Fibroblast of lung (primary cell): ENCODE measurements around the gene ORM2. TPM values are rescaled to one million over a fixed set of nuclear protein-coding genes. Genes with fewer than 3 reads are reported as not detected.

Experiments used
- DNase-seq, 2 donors: peaks; one replicate each; pipeline versions ENCODE4 v3.0.0 to v3.0.0-alpha.2; 2010; ENCODE audit warnings: low read depth in 2 of 2
- H2AFZ ChIP-seq: 2 replicates; pipeline ENCODE4 v1.5.1; 2012; ENCODE audit warnings: low read length, control low read depth, inconsistent platforms
- H3K27ac ChIP-seq: 2 replicates; pipeline ENCODE4 v1.5.1; 2011; ENCODE audit warnings: low read length, control low read depth; ENCODE audit not compliant: insufficient read depth
- H3K27me3 ChIP-seq: 2 replicates; pipeline ENCODE4 v1.5.1; 2011; ENCODE audit warnings: mild to moderate bottlenecking, low read length; ENCODE audit not compliant: control insufficient read depth, insufficient read depth
- H3K36me3 ChIP-seq: 2 replicates; pipeline ENCODE4 v1.5.1; 2011; ENCODE audit warnings: low read length; ENCODE audit not compliant: control insufficient read depth, insufficient read depth
- H3K4me1 ChIP-seq: 2 replicates; pipeline ENCODE4 v1.5.1; 2011; ENCODE audit warnings: low read length; ENCODE audit not compliant: control insufficient read depth, insufficient read depth; ENCODE audit errors: extremely low read depth
- H3K4me2 ChIP-seq: 2 replicates; pipeline ENCODE4 v1.5.1; 2011; ENCODE audit warnings: low read length, control low read depth; ENCODE audit not compliant: insufficient read depth; ENCODE audit errors: extremely low read depth
- H3K4me3 ChIP-seq, 4 experiments: fragments of 200-600 bp in 1 of 4; sonication (generic) in 1 of 4; replicated peaks in 1 of 4; 2 replicates each; pipeline ENCODE4 v1.5.1; 2011 to 2016; ENCODE audit warnings: low read length in 4 of 4, low read depth in 3 of 4, mild to moderate bottlenecking in 3 of 4, control low read depth in 2 of 4, inconsistent platforms in 1 of 4, mixed read lengths in 1 of 4; ENCODE audit not compliant: insufficient read depth in 1 of 4; ENCODE audit errors: control extremely low read depth in 1 of 4
- H3K79me2 ChIP-seq: 2 replicates; pipeline ENCODE4 v1.5.1; 2012; ENCODE audit warnings: mild to moderate bottlenecking, low read length, inconsistent platforms; ENCODE audit not compliant: control insufficient read depth, insufficient read depth
- H3K9ac ChIP-seq: 2 replicates; pipeline ENCODE4 v1.5.1; 2011; ENCODE audit warnings: mild to moderate bottlenecking, low read length, control low read depth; ENCODE audit not compliant: insufficient read depth
- H3K9me3 ChIP-seq: 2 replicates; pipeline ENCODE4 v1.5.1; 2012; ENCODE audit warnings: low read depth, low read length; ENCODE audit not compliant: control insufficient read depth, insufficient read depth
- H4K20me1 ChIP-seq: 2 replicates; pipeline ENCODE4 v1.5.1; 2011; ENCODE audit warnings: low read length; ENCODE audit not compliant: control insufficient read depth, insufficient read depth; ENCODE audit errors: extremely low read depth
- EZH2 ChIP-seq: IDR thresholded peaks from 2 replicates; pipeline ENCODE4 v1.5.1; 2012; ENCODE audit warnings: low read length, control low read depth, mild to moderate bottlenecking; ENCODE audit errors: missing control alignments
- polyA plus RNA-seq, 2 donors: library from polyadenylated mRNA; depleted of rRNA in 1 of 2; stranded (reverse) in 1 of 2; unstranded in 1 of 2; fragments of >200 nt; gene quantifications; 2 replicates each; pipeline ENCODE4 v1.2.1, GENCODE V29; 2011 to 2012; ENCODE audit warnings: missing spikeins in 1 of 2
- total RNA-seq: library from RNA; depleted of rRNA; stranded (reverse); fragments of >200 nt; gene quantifications from 2 replicates; pipeline ENCODE4 v1.2.1, GENCODE V29; 2014
- TF ChIP-seq, protein P1 (sequence below), 2 donors: IDR thresholded peaks in 1 of 2; conservative IDR thresholded peaks in 1 of 2; 1 replicate in 1 of 2; 2 replicates in 1 of 2; pipeline ENCODE4 v1.5.1; 2011 to 2012; ENCODE audit warnings: low read length in 2 of 2, control low read depth in 1 of 2, inconsistent platforms in 1 of 2, low read depth in 1 of 2, mild to moderate bottlenecking in 1 of 2

The ORM2 gene
- total and polyA plus RNA-seq, 2 donors (not counting 1 experiment from before 2014, with no cell fraction given), result not detected

DNA sequence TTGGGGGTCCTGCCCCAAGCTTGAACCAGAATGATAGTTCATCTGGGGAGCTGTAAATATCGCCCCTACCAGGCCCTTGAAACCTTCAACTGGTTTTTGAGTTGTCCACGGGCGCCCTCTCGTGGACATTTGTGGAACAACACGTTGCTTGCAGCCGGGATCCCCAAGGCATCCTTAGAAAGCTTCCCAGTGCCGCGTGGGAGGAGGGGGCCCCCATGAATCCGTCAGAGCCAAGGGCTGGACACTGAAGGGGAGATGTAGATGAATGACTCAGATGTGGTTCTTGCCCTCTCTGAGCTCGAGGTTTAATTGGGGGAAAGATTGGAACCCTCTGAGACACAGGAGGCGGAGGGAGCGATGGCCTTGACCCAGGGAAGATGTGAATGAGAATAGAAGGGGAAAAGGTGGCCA, 38.6 kb upstream of the ORM2 start:
- no peak overlapping the region for H3K27ac ChIP-seq
- peak; percentile 48 to 67 for DNase-seq
- H3K4me2 ChIP-seq, result no peak overlapping the region
- no peak overlapping the region for H3K9ac ChIP-seq
- H3K79me2 ChIP-seq, result no peaks in the 10 kb centered on the region
- no peak overlapping the region for H3K4me3 ChIP-seq
- peaks cover 5% of the 10 kb centered on the region for H3K4me1 ChIP-seq
- no peaks in the 10 kb centered on the region for H3K9me3 ChIP-seq
- H2AFZ ChIP-seq, result no peak overlapping the region
- no peaks in the 10 kb centered on the region for H3K27me3 ChIP-seq
- peaks cover 3% of the 10 kb centered on the region for H3K36me3 ChIP-seq
- TF ChIP-seq EZH2, result no peak
- TF ChIP-seq, protein P1, sequence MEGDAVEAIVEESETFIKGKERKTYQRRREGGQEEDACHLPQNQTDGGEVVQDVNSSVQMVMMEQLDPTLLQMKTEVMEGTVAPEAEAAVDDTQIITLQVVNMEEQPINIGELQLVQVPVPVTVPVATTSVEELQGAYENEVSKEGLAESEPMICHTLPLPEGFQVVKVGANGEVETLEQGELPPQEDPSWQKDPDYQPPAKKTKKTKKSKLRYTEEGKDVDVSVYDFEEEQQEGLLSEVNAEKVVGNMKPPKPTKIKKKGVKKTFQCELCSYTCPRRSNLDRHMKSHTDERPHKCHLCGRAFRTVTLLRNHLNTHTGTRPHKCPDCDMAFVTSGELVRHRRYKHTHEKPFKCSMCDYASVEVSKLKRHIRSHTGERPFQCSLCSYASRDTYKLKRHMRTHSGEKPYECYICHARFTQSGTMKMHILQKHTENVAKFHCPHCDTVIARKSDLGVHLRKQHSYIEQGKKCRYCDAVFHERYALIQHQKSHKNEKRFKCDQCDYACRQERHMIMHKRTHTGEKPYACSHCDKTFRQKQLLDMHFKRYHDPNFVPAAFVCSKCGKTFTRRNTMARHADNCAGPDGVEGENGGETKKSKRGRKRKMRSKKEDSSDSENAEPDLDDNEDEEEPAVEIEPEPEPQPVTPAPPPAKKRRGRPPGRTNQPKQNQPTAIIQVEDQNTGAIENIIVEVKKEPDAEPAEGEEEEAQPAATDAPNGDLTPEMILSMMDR (conservative IDR thresholded peaks at IDR 0.05 in 1 of 2, IDR thresholded peaks at IDR 0.05 in 1 of 2; ENCODE audit: low read depth in 1 of 2, low read length in 2 of 2), result peak; percentile 73 to 77
- no peaks in the 10 kb centered on the region for H4K20me1 ChIP-seq

DNA sequence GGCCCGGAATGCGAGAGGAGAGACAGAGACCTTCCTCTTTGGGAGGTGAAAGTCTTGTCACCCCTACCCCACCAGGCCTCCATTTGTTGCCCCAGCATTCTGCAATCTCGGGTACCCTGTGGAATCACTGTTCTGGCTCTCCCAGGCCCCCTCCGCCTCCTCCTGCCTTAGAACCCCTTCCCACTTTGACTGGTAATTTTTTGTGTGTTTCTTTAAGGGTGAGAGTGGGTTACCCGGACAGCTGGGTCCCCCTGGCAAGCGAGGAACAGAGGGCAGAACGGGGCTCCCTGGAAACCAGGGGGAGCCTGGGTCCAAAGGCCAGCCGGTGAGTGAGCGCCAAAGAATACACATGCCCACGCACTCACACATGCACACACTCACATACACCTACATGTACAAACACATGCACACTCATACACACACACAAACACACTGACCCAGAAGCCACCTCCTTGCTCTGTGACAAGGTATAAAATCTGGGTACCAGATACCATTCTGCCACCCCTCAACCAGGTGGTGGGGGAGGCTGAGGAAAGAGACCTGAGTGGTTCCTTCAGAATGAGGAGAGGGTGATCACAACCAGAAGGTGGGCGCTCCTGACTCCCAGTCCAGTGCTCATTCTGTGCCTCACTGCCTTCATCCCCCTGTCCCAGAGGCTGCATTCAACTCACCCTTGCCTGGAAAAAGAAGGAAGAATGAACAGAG, 37.6 kb upstream of the ORM2 start:
- H4K20me1 ChIP-seq, result no peaks in the 10 kb centered on the region
- no peak for DNase-seq
- no peak overlapping the region for H3K27ac ChIP-seq
- TF ChIP-seq EZH2, result no peak
- no peak overlapping the region for H2AFZ ChIP-seq
- no peaks in the 10 kb centered on the region for H3K27me3 ChIP-seq
- no peak overlapping the region for H3K4me2 ChIP-seq
- H3K4me1 ChIP-seq, result peaks cover 5% of the 10 kb centered on the region
- no peaks in the 10 kb centered on the region for H3K79me2 ChIP-seq
- no peak overlapping the region for H3K4me3 ChIP-seq
- H3K36me3 ChIP-seq, result peaks cover 3% of the 10 kb centered on the region
- no peak overlapping the region for H3K9ac ChIP-seq
- H3K9me3 ChIP-seq, result no peaks in the 10 kb centered on the region

DNA sequence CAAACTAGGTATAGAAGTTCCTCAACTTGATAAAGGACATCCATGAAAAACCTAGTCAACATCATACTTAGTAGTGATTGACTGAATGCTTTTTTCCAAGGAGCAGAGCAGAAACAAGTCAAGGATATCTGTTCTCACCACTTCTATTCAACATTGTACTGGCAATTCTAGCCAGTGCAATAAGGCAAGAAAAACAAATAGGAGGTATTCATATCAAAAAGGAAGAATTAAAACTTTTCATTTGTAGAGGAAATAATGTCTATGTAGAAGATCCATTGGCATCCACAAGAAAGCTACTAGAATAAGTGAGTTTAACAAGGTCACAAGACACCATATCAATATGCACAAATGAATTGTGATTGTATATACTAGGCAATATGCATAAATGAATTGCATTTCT, 35.0 kb upstream of the ORM2 start:
- no peak overlapping the region for H3K9ac ChIP-seq
- H3K4me1 ChIP-seq, result no peaks in the 10 kb centered on the region
- no peak overlapping the region for H3K4me3 ChIP-seq
- peaks cover 3% of the 10 kb centered on the region for H3K36me3 ChIP-seq
- no peak overlapping the region for H2AFZ ChIP-seq
- no peak for DNase-seq
- no peaks in the 10 kb centered on the region for H4K20me1 ChIP-seq
- TF ChIP-seq EZH2, result no peak
- TF ChIP-seq, protein P1 (conservative IDR thresholded peaks at IDR 0.05 in 1 of 2, IDR thresholded peaks at IDR 0.05 in 1 of 2; ENCODE audit: low read depth in 1 of 2, low read length in 2 of 2), result no peak
- H3K27ac ChIP-seq, result no peak overlapping the region
- no peaks in the 10 kb centered on the region for H3K9me3 ChIP-seq
- H3K27me3 ChIP-seq, result no peaks in the 10 kb centered on the region
- H3K79me2 ChIP-seq, result no peaks in the 10 kb centered on the region
- no peak overlapping the region for H3K4me2 ChIP-seq
